ENCODE results near the gene C1QTNF9.
A peak's percentile ranks its signal among the peaks of the same experiment; 100 is the strongest.

The C1QTNF9 gene

GRCh38 chr13:24273926-24274325 is 35.5 kb upstream of the C1QTNF9 start:
- Histone ChIP-seq H3K79me1 (ENCODE audit: low read length) (peaks cover 4% of the 10 kb centered on the region), H3K14ac (ENCODE audit: low read length) (no peak overlapping the region), H3K4me3 (ENCODE audit: low read depth, low read length) (no peak overlapping the region), H3K9me3 (ENCODE audit: insufficient read depth, low read depth, low read length) (no peaks in the 10 kb centered on the region), H2BK5ac (ENCODE audit: low read depth, low read length, poor library complexity) (no peak overlapping the region), H3K36me3 (ENCODE audit: control insufficient read depth in 1 of 2, insufficient read depth in 2 of 2, low read length in 2 of 2) (no peaks in the 10 kb centered on the region), H2AK5ac (ENCODE audit: low read length) (no peak overlapping the region), H2BK120ac (ENCODE audit: insufficient read depth, low read length, poor library complexity) (no peak overlapping the region), H3K79me2 (ENCODE audit: control insufficient read depth, insufficient read depth, low read length, poor library complexity) (no peaks in the 10 kb centered on the region), H2BK12ac (ENCODE audit: low read length) (no peak overlapping the region), H3K23ac (ENCODE audit: low read length) (no peak overlapping the region), H3K4me2 (ENCODE audit: low read length) (no peak overlapping the region), H4K91ac (ENCODE audit: low read depth, low read length) (no peak overlapping the region), H3K27me3 (ENCODE audit: insufficient read depth, low read length) (no peaks in the 10 kb centered on the region), H4K12ac (ENCODE audit: low read depth, low read length) (no peak overlapping the region), H3K4me1 (ENCODE audit: control insufficient read depth in 1 of 2, insufficient read depth in 2 of 2, low read length in 2 of 2) (peaks cover 6 to 10% of the 10 kb centered on the region in 2 experiments), H3K9ac (ENCODE audit: low read length) (no peak overlapping the region), H3K27ac (ENCODE audit: low read depth, low read length) (no peak overlapping the region), H2AFZ (ENCODE audit: insufficient read depth, low read length, poor library complexity) (no peak overlapping the region), H3K18ac (ENCODE audit: low read length) (no peak overlapping the region), H3K4ac (ENCODE audit: low read depth, low read length) (no peak overlapping the region), H4K8ac (ENCODE audit: low read depth, low read length) (no peak overlapping the region)
- no peak for DNase-seq
- no CpG with 5 or more reads among the region's 7 CpGs for WGBS (ENCODE audit: extremely low coverage, insufficient coverage, insufficient read length)

GRCh38 chr13:24274452-24275021 is 34.8 kb upstream of the C1QTNF9 start:
- WGBS (ENCODE audit: extremely low coverage, insufficient coverage, insufficient read length): no CpG with 5 or more reads among the region's 6 CpGs
- no peak overlapping the region for H3K4me2 ChIP-seq (ENCODE audit: low read length)
- no peak overlapping the region for H3K4ac ChIP-seq (ENCODE audit: low read depth, low read length)
- no peak overlapping the region for H4K91ac ChIP-seq (ENCODE audit: low read depth, low read length)
- H2AFZ ChIP-seq (ENCODE audit: insufficient read depth, low read length, poor library complexity): no peak overlapping the region
- peaks cover 4% of the 10 kb centered on the region for H3K79me1 ChIP-seq (ENCODE audit: low read length)
- H3K23ac ChIP-seq (ENCODE audit: low read length): no peak overlapping the region
- no peak overlapping the region for H4K12ac ChIP-seq (ENCODE audit: low read depth, low read length)
- no peak overlapping the region for H3K4me3 ChIP-seq (ENCODE audit: low read depth, low read length)
- no peak overlapping the region for H2BK12ac ChIP-seq (ENCODE audit: low read length)
- no peak overlapping the region for H3K14ac ChIP-seq (ENCODE audit: low read length)
- no peak overlapping the region for H2BK120ac ChIP-seq (ENCODE audit: insufficient read depth, low read length, poor library complexity)
- no peaks in the 10 kb centered on the region for H3K79me2 ChIP-seq (ENCODE audit: control insufficient read depth, insufficient read depth, low read length, poor library complexity)
- H3K9ac ChIP-seq (ENCODE audit: low read length): no peak overlapping the region
- no peak overlapping the region for H2BK5ac ChIP-seq (ENCODE audit: low read depth, low read length, poor library complexity)
- no peaks in the 10 kb centered on the region for H3K36me3 ChIP-seq (ENCODE audit: control insufficient read depth in 1 of 2, insufficient read depth in 2 of 2, low read length in 2 of 2)
- H3K18ac ChIP-seq (ENCODE audit: low read length): no peak overlapping the region
- peak; percentile 7 to 48 for DNase-seq
- no peak overlapping the region for H3K27ac ChIP-seq (ENCODE audit: low read depth, low read length)
- H3K9me3 ChIP-seq (ENCODE audit: insufficient read depth, low read depth, low read length): no peaks in the 10 kb centered on the region
- H4K8ac ChIP-seq (ENCODE audit: low read depth, low read length): no peak overlapping the region
- H2AK5ac ChIP-seq (ENCODE audit: low read length): no peak overlapping the region
- no peaks in the 10 kb centered on the region for H3K27me3 ChIP-seq (ENCODE audit: insufficient read depth, low read length)
- H3K4me1 ChIP-seq (ENCODE audit: control insufficient read depth in 1 of 2, insufficient read depth in 2 of 2, low read length in 2 of 2): peaks cover 6 to 10% of the 10 kb centered on the region in 2 experiments

GRCh38 chr13:24275041-24275440 is 34.3 kb upstream of the C1QTNF9 start:
- Histone ChIP-seq H3K27me3 (ENCODE audit: insufficient read depth, low read length) (no peaks in the 10 kb centered on the region), H4K91ac (ENCODE audit: low read depth, low read length) (no peak overlapping the region), H2BK12ac (ENCODE audit: low read length) (no peak overlapping the region), H2AFZ (ENCODE audit: insufficient read depth, low read length, poor library complexity) (no peak overlapping the region), H3K14ac (ENCODE audit: low read length) (no peak overlapping the region), H2BK120ac (ENCODE audit: insufficient read depth, low read length, poor library complexity) (no peak overlapping the region), H3K4me3 (ENCODE audit: low read depth, low read length) (no peak overlapping the region), H4K12ac (ENCODE audit: low read depth, low read length) (no peak overlapping the region), H3K4me1 (ENCODE audit: control insufficient read depth in 1 of 2, insufficient read depth in 2 of 2, low read length in 2 of 2) (peaks cover 6 to 10% of the 10 kb centered on the region in 2 experiments), H3K79me2 (ENCODE audit: control insufficient read depth, insufficient read depth, low read length, poor library complexity) (no peaks in the 10 kb centered on the region), H3K36me3 (ENCODE audit: control insufficient read depth in 1 of 2, insufficient read depth in 2 of 2, low read length in 2 of 2) (no peaks in the 10 kb centered on the region), H3K79me1 (ENCODE audit: low read length) (peaks cover 4% of the 10 kb centered on the region), H3K18ac (ENCODE audit: low read length) (no peak overlapping the region), H2BK5ac (ENCODE audit: low read depth, low read length, poor library complexity) (no peak overlapping the region), H3K4me2 (ENCODE audit: low read length) (no peak overlapping the region), H3K9ac (ENCODE audit: low read length) (no peak overlapping the region), H3K4ac (ENCODE audit: low read depth, low read length) (no peak overlapping the region), H3K9me3 (ENCODE audit: insufficient read depth, low read depth, low read length) (no peaks in the 10 kb centered on the region), H3K27ac (ENCODE audit: low read depth, low read length) (no peak overlapping the region), H4K8ac (ENCODE audit: low read depth, low read length) (no peak overlapping the region), H2AK5ac (ENCODE audit: low read length) (no peak overlapping the region), H3K23ac (ENCODE audit: low read length) (no peak overlapping the region)
- no peak for DNase-seq

DNA sequence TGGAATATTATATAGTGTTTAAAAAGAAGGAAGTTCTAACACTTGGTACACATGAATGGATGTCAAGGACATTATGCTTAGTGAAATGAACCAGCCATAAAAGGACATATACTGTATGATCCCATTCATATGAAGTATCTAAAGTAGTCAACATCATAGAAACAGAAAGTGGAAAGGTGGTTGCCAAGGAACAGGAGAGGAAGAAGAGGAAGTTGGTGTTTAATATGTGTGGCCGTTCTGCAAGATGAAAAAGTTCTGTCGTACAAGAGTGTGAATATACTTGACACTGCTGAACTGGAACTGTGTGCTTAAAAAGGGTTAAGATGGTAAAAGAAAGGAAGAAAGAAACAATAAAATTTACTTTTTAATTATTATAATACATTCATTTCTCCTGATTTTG is 33.1 kb upstream of the C1QTNF9 start:
- Histone ChIP-seq H2AK5ac (ENCODE audit: low read length) (no peak overlapping the region), H3K4me1 (ENCODE audit: control insufficient read depth in 1 of 2, insufficient read depth in 2 of 2, low read length in 2 of 2) (peaks cover 4 to 6% of the 10 kb centered on the region in 2 experiments), H3K27me3 (ENCODE audit: insufficient read depth, low read length) (no peaks in the 10 kb centered on the region), H4K8ac (ENCODE audit: low read depth, low read length) (no peak overlapping the region), H3K9ac (ENCODE audit: low read length) (no peak overlapping the region), H4K12ac (ENCODE audit: low read depth, low read length) (no peak overlapping the region), H2BK12ac (ENCODE audit: low read length) (no peak overlapping the region), H3K9me3 (ENCODE audit: insufficient read depth, low read depth, low read length) (peaks cover under 1% of the 10 kb centered on the region), H2BK120ac (ENCODE audit: insufficient read depth, low read length, poor library complexity) (no peak overlapping the region), H4K91ac (ENCODE audit: low read depth, low read length) (no peak overlapping the region), H3K79me1 (ENCODE audit: low read length) (peaks cover 4% of the 10 kb centered on the region), H3K4ac (ENCODE audit: low read depth, low read length) (no peak overlapping the region), H2AFZ (ENCODE audit: insufficient read depth, low read length, poor library complexity) (no peak overlapping the region), H3K14ac (ENCODE audit: low read length) (no peak overlapping the region), H3K36me3 (ENCODE audit: control insufficient read depth in 1 of 2, insufficient read depth in 2 of 2, low read length in 2 of 2) (no peaks in the 10 kb centered on the region), H2BK5ac (ENCODE audit: low read depth, low read length, poor library complexity) (no peak overlapping the region), H3K4me3 (ENCODE audit: low read depth, low read length) (no peak overlapping the region), H3K27ac (ENCODE audit: low read depth, low read length) (no peak overlapping the region), H3K18ac (ENCODE audit: low read length) (no peak overlapping the region), H3K23ac (ENCODE audit: low read length) (no peak overlapping the region), H3K79me2 (ENCODE audit: control insufficient read depth, insufficient read depth, low read length, poor library complexity) (no peaks in the 10 kb centered on the region), H3K4me2 (ENCODE audit: low read length) (no peak overlapping the region)
- no peak for DNase-seq
- no CpG with 5 or more reads among the region's 2 CpGs for WGBS (ENCODE audit: extremely low coverage, insufficient coverage, insufficient read length)
